Measurements from ENCODE around the gene PTBP2.

GRCh38 chr1:96730574-96731298 is 9.2 kb downstream of the PTBP2 start:
- TF ChIP-seq TAF1 (IDR thresholded peaks at IDR 0.05; ENCODE audit: borderline replicate concordance, insufficient read depth, low read length) (no peak), SIN3A (IDR thresholded peaks at IDR 0.05; ENCODE audit: borderline replicate concordance, insufficient read depth, low read length) (no peak), POLR2AphosphoS5 (IDR thresholded peaks at IDR 0.05; ENCODE audit: low read depth, low read length) (no peak)
